MM.1S (cell line): ENCODE measurements around the gene EIF2A.

Source experiments
- DNase-seq: peaks from one replicate; pipeline ENCODE4 v3.0.0-alpha.2; 2015
- H2AFZ ChIP-seq: fragments of 300-600 bp; sonication (generic); 2 replicates; pipeline ENCODE4 v1.6.0; 2016; ENCODE audit warnings: antibody characterized with exemption, low read length
- H3F3A ChIP-seq: fragments of 300-600 bp; sonication (generic); 2 replicates; pipeline ENCODE4 v1.6.1; 2016; ENCODE audit warnings: mild to moderate bottlenecking, antibody characterized with exemption, low read length, moderate library complexity, mixed read lengths; ENCODE audit not compliant: insufficient read depth
- H3K27ac ChIP-seq: fragments of 300-600 bp; sonication (generic); 2 replicates; pipeline ENCODE4 v1.5.1; 2016; ENCODE audit warnings: mild to moderate bottlenecking, low read length
- H3K27me3 ChIP-seq: fragments of 300-600 bp; sonication (generic); replicated peaks from 2 replicates; pipeline ENCODE4 v1.6.0; 2016; ENCODE audit warnings: low read length; ENCODE audit not compliant: insufficient read depth
- H3K36me3 ChIP-seq: fragments of 300-600 bp; sonication (generic); replicated peaks from 2 replicates; pipeline ENCODE4 v1.6.1; 2016; ENCODE audit warnings: mild to moderate bottlenecking, low read length, mixed read lengths; ENCODE audit not compliant: insufficient read depth
- H3K4me1 ChIP-seq: fragments of 300-600 bp; sonication (generic); 2 replicates; pipeline ENCODE4 v1.6.1; 2016; ENCODE audit warnings: low read length, mixed read lengths
- H3K4me2 ChIP-seq: fragments of 300-600 bp; sonication (generic); 2 replicates; pipeline ENCODE4 v1.6.0; 2016; ENCODE audit warnings: low read depth, low read length
- H3K4me3 ChIP-seq: fragments of 300-600 bp; sonication (generic); 2 replicates; pipeline ENCODE4 v1.5.1; 2016; ENCODE audit warnings: low read length, mixed read lengths
- H3K79me2 ChIP-seq: fragments of 300-600 bp; sonication (generic); 2 replicates; pipeline ENCODE4 v1.6.1; 2016; ENCODE audit warnings: mixed run types, low read length, mixed read lengths
- H3K9ac ChIP-seq: fragments of 300-600 bp; sonication (generic); 2 replicates; pipeline ENCODE4 v1.6.1; 2016; ENCODE audit warnings: low read length, mixed read lengths
- H3K9me2 ChIP-seq: fragments of 300-600 bp; sonication (generic); replicated peaks from 2 replicates; pipeline ENCODE4 v1.6.1; 2016; ENCODE audit warnings: mild to moderate bottlenecking, low read length, mixed read lengths; ENCODE audit not compliant: insufficient read depth
- H3K9me3 ChIP-seq: fragments of 300-600 bp; sonication (generic); replicated peaks from 2 replicates; pipeline ENCODE4 v1.6.1; 2016; ENCODE audit warnings: mild to moderate bottlenecking, low read length, mixed read lengths; ENCODE audit not compliant: insufficient read depth
- H4K20me1 ChIP-seq: fragments of 300-600 bp; sonication (generic); 2 replicates; pipeline ENCODE4 v1.6.1; 2016; ENCODE audit warnings: mild to moderate bottlenecking, low read length, moderate library complexity, mixed read lengths; ENCODE audit not compliant: insufficient read depth
- CTCF ChIP-seq: fragments of 300-600 bp; sonication (generic); IDR thresholded peaks from 2 replicates; pipeline ENCODE4 v1.5.1; 2016; ENCODE audit warnings: antibody characterized with exemption, low read length, mixed read lengths
- EZH2 ChIP-seq: fragments of 300-600 bp; sonication (generic); optimal IDR thresholded peaks from 2 replicates; pipeline ENCODE3; 2017; ENCODE audit warnings: low read depth, mild to moderate bottlenecking, antibody characterized with exemption, low read length, mixed read lengths
- EZH2phosphoT487 ChIP-seq: fragments of 300-600 bp; sonication (generic); IDR thresholded peaks from 2 replicates; pipeline ENCODE4 v1.6.1; 2018; ENCODE audit warnings: antibody characterized with exemption, low read length

Gene EIF2A

DNA sequence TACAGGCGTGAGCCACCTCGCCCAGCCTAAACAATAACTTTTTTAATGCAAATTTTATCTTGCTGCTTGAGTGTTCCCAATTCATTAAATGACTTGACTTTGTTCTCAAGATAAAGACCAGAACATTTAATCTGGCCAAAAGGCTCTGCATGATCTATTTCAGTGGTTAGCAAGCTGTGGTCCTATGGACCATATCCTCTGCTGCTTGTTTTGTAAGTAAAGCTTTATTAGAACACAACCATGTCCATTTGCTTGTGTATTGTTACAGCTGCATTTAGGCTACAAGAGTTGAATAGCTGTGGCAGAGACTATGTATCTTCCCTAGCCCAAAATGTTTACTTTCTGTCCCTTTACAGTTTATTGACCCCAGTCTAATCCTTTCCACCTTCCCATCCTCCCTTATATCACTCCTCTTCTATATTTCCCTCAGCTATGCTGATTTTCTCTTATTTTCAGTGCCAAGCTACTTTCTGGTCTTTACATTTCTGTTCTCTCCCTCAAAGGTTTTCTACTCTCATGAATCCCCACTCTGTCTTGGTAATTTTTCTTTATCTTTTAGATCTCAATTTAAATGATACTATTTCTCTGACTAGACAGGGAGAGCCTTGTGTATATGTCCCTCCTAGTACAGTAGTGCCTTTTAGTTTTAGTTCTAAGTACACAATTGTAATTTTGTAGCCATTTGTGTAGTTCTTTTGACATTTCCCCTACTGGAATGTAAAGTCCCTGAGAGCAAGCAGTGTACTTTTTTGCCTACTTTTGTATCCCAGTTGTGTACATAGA, 79.8 kb downstream of the EIF2A start:
- Histone ChIP-seq H4K20me1 (peaks cover 30% of the 10 kb centered on the region), H3K9me3 (no peaks in the 10 kb centered on the region), H3K9ac (no peak overlapping the region), H3K4me2 (no peak overlapping the region), H3K36me3 (peaks cover 34% of the 10 kb centered on the region), H3K4me1 (0 out of 2 replicates have a peak, but pooled peaks cover 2% of the 10 kb centered on the region), H3K4me3 (no peak overlapping the region), H3K27me3 (no peaks in the 10 kb centered on the region), H2AFZ (no peak overlapping the region), H3K9me2 (no peaks in the 10 kb centered on the region), H3K27ac (no peak overlapping the region), H3K79me2 (peaks cover 63% of the 10 kb centered on the region), H3F3A (peaks cover 2% of the 10 kb centered on the region; the same call in 1 of the 2 replicates)
- DNase-seq, result no peak
- TF ChIP-seq CTCF, result no peak
- TF ChIP-seq EZH2phosphoT487, result no peak
- no peak for TF ChIP-seq EZH2

- Histone ChIP-seq H3K4me1 (0 out of 2 replicates have a peak, but pooled peaks cover 2% of the 10 kb centered on the region), H2AFZ (no peak overlapping the region), H3K36me3 (peaks cover 34% of the 10 kb centered on the region), H3K9me2 (no peaks in the 10 kb centered on the region), H3K27ac (no peak overlapping the region), H3K9ac (no peak overlapping the region), H3K9me3 (no peaks in the 10 kb centered on the region), H4K20me1 (peaks cover 18% of the 10 kb centered on the region; the same call in 1 of the 2 replicates), H3K79me2 (peaks cover 51% of the 10 kb centered on the region), H3F3A (no peaks in the 10 kb centered on the region; the same call in 1 of the 2 replicates), H3K27me3 (no peaks in the 10 kb centered on the region), H3K4me3 (no peak overlapping the region), H3K4me2 (no peak overlapping the region)
- TF ChIP-seq EZH2phosphoT487 (no peak), EZH2 (no peak), CTCF (no peak)
- DNase-seq, result no peak
These were observed 81.0 kb downstream of the EIF2A start for GRCh38 chr3:150627557-150627956.

- H3K4me2 ChIP-seq, result no peak overlapping the region
- peaks cover 11% of the 10 kb centered on the region for H3K4me1 ChIP-seq
- no peaks in the 10 kb centered on the region for H3K27me3 ChIP-seq
- no peak for TF ChIP-seq EZH2
- no peak for TF ChIP-seq CTCF
- no peak for TF ChIP-seq EZH2phosphoT487
- peaks cover 12% of the 10 kb centered on the region for H3K36me3 ChIP-seq
- peaks cover 10% of the 10 kb centered on the region for H3K79me2 ChIP-seq
- H3K9me2 ChIP-seq, result no peaks in the 10 kb centered on the region
- H3F3A ChIP-seq, result peaks cover 18% of the 10 kb centered on the region
- H3K9ac ChIP-seq, result no peak overlapping the region
- H2AFZ ChIP-seq, result no peak overlapping the region
- H3K4me3 ChIP-seq, result no peak overlapping the region
- no peaks in the 10 kb centered on the region for H4K20me1 ChIP-seq
- H3K27ac ChIP-seq, result no peak overlapping the region
- H3K9me3 ChIP-seq, result no peaks in the 10 kb centered on the region
- no peak for DNase-seq
These were observed 85.1 kb downstream of the EIF2A start for GRCh38 chr3:150631515-150632221.
